Activated CD8-positive, alpha-beta memory T cell treated with anti-CD3 and anti-CD28 coated beads for 48 hours (primary cell): ENCODE results near the gene BOC.

Experiments
- DNase-seq, 3 experiments: peaks; one replicate each; pipeline ENCODE4 v3.0.0-alpha.2; 2020; ENCODE audit warnings: low read depth in 2 of 3, low spot score in 2 of 3

Gene BOC

DNA sequence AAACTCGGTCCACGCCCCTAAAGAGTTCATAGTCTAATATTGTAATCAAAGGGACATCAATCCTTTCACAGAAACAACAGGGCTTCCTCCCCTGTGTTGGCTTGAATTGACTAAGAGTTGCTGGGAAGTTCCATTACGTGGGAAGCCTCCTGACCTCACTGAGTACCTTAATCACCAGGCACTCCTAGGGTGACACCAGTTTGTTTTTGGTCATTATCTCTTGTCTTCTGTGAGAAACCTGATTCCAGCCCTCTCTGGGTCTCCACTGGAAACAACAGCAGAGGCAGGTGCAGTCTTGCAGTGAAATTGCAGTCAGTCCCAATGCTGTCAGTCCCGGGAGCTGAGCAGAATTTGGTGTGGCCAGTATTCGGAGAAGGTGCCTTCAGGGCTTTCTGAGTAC lies 55.4 kb downstream of the BOC start:
- no peak for DNase-seq

DNA sequence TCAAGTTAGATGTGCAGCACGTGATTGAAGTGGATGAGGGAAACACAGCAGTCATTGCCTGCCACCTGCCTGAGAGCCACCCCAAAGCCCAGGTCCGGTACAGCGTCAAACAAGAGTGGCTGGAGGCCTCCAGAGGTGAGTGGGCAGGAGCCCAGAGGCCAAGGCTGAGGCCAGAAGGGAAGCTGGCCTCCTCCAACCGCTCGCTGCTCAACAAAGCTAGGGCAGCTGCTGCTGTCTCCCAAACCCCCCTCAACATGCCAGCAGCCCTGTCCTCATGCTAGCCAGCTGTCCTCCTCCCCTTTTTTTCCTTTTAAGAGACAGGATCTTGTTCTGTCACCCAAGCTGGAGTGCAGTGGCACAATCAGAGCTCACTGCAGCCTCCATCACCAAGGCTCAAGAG lies 57.0 kb downstream of the BOC start:
- no peak for DNase-seq

DNA sequence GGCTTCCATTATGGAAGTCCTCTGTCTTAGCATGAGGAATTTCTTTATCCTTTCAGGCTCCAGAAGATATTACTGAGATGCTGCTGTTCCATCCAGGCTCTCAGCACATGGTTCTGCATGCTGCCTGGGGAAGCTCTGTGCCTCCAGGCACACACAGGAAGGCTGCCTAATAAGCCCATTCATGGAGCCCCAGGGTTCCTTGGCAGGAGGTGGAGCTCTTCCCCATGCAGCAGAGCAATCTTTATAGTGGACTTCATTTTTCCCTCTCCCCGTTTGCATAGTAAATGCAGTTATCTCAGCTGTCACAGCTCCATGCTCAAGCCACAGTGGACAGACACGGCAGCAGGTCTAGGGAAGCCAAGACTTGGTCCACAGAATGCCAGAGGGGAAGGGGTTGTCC lies 57.6 kb downstream of the BOC start:
- no peak for DNase-seq

DNA sequence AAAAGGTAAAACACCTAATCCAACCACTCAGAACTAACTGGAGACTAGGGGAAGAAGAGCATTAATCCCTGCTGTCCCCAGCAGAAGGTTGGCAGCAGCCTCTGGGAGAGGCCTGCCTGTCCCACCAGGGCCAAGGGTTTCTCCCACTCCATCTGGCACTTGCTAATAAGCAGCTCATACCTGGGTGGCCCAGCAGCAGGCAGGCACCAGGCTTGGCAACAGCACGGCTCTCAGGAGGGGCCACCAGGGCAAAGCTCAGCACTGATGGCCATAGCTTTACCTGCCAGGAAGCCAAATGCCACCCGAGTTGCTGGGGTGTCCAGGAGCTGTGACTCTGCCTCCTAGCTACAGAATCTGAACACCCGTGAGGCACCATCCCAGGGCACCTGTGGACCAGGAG lies 58.3 kb downstream of the BOC start:
- DNase-seq: no peak

DNA sequence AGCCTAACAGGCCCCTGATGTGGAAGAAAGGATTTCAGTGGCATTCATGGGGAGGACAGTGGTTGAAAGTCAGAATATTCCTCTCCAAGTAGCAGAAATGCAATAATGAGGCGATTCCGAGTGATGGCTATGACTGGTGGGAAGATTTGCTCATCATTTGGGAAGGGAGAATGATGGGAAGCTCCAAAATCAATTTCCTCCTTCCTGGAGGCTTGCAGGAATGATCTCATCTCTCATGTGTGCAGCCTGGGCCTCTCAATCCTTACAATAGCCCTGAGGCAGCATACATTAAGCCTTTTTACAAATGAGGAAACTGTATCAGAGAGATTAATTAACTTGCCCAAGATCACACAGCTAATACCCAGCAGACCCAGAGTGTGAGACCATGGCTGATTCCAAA lies 58.7 kb downstream of the BOC start:
- no peak for DNase-seq

DNA sequence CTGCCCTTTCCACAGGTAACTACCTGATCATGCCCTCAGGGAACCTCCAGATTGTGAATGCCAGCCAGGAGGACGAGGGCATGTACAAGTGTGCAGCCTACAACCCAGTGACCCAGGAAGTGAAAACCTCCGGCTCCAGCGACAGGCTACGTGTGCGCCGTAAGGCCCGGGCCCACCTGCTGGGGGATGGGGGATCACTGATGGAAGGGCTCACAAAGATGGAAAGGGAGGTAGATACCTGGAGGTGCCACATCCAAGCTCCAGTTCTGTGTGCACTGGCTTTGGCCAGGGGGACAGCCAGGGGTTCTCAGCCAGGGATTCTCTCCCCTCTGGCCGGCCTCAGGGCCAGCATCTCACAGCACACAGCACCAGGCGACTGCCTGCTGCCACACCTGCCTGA lies 59.4 kb downstream of the BOC start:
- no peak for DNase-seq

DNA sequence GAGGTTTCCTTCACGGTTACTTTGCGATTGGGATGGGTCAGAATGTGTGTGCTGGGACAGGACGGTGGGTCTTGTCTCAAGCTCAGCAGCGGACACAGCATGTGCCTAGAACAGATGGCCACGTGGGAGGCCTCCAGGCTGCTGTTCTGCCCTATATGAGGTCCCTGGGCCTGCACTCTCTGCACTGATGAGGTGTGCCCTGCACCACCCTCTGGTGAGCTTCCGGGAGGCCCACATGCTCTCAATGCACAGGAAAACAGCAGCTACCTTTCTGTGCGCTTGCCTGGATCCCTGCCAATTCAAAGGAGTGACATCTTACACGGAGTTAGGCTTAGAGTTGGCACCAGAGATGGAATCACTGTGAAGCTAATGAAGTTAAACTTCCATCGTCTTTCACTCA lies 59.8 kb downstream of the BOC start:
- no peak for DNase-seq

DNA sequence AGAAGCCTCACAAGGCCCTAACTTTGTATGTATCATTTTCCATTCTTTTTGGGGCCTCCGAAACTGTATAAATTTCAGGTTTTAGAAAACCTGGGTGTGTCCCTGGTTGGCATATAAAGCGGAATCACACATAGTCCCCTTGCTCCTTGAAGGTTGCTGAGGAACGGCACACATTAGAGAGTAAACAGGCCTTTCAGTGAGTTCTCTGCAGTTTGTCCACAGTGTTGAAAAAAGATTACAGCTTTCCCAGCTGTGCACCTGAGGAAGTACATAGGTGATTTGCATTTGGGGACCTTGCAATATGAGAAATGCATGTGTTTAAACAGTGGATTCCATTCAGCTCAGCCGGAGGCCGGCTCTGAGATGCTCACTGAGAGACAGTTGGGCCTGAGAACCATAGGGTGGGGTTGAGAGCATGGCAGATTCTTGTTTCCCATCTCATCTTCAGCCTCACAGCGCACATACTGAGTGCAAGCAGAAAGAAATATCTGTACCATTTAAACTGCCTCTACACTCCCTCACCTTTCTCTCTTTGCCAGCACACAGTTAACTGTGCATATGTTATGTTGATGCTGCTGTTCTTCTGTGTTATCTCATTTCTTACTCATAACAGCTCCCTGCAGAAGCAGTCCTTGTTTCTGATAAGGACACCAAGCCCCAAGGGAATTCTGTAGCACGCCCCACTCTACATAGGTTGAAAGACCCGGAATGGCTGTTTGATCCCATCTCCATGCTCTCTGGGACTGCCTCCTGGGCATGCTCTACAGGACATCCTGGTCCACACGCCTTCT lies 60.4 kb downstream of the BOC start:
- no peak for DNase-seq

DNA sequence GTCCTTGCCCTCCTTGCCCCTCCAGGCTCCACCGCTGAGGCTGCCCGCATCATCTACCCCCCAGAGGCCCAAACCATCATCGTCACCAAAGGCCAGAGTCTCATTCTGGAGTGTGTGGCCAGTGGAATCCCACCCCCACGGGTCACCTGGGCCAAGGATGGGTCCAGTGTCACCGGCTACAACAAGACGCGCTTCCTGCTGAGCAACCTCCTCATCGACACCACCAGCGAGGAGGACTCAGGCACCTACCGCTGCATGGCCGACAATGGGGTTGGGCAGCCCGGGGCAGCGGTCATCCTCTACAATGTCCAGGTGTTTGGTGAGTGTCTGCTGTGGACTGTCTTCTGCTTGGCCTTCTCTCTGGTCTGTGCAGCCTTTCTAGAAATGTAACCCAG lies 61.0 kb downstream of the BOC start:
- DNase-seq: no peak

DNA sequence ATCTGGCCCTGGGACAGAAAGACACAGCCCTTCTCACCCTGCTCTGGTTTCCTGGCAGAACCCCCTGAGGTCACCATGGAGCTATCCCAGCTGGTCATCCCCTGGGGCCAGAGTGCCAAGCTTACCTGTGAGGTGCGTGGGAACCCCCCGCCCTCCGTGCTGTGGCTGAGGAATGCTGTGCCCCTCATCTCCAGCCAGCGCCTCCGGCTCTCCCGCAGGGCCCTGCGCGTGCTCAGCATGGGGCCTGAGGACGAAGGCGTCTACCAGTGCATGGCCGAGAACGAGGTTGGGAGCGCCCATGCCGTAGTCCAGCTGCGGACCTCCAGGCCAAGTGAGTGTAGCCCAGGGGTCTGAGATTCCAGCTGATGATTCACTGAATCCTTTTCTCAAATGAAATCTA lies 61.7 kb downstream of the BOC start:
- DNase-seq: no peak

DNA sequence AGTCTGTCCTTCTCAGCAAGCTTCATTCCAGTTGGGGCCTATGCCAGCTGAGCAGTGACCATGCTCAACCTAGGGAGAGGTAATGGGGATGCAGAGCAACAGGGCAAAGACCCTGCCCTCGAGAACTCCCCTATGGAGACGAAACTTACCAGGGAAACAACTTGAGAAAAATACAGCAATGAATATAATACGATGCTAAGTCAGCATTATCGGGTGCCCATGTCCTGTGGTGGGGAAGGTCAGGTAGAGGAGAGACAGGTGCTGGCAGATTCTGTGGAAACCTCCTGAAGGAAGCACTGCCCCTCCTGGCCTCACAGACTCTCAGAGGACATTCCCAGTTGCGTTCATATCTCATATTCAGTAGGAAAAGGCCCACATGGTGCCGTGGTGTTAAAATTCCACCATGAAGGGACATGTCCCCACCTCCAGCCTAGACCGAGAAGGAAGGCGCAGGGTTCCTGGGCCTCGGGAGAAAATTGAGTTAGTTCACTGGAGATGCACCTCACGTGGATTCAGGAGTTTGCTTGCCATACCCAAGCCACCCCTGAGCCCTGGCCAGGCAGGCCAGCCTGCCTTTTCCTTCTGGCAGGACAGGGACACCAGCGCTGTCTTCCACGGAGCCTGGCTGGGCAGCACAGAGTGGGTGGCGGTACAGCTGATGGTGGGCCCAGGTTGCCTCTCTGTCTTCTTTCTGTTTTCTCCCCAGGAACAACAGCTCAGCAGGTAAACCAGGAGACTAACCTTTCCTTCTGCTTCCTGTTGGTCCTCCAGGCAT lies 62.4 kb downstream of the BOC start:
- no peak for DNase-seq

DNA sequence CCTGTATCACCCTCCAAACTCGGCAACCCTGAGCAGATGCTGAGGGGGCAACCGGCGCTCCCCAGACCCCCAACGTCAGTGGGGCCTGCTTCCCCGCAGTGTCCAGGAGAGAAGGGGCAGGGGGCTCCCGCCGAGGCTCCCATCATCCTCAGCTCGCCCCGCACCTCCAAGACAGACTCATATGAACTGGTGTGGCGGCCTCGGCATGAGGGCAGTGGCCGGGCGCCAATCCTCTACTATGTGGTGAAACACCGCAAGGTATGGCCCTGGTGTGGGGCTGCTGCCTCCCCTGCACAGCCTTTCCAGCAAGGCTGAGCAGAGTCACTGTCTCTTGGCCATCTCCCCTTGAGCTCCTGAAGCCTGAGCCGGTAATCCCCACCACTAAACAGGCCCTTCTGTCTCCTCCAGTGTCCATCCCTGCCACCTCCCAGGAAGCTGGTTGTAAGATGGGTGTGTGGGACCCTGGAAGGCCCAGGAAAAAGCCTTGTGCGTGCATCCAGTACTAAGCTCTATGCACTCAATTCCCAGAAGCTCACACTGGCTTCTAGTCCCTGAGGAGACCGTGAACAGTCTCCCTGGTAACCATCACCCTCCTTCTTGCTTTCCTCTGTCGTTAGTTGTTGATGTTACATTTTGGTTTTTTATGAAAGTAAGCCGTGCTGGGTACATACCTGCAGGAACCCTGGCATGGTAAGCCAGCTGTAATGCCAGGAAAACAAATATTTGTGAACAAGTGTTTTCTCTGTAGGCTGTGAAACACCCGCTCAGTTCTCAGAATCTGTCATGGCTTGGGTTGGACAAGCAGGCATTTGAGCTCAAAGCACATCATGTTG lies 63.3 kb downstream of the BOC start:
- DNase-seq: no peak

DNA sequence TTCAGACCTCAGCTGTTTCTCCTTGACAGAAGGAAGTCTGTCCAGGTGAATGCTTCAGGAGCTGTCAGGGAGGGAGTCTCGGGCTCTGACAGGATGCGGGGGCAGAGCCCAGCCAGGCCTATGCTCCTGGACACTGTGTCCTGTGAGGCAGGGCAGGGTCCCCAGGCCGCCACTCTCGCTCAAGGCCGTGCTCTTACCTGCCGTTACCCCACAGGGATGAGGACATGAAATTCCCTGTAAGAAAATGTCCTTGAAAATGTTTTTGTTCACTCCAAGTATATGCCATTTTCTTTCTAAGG lies 63.9 kb downstream of the BOC start:
- no peak for DNase-seq

DNA sequence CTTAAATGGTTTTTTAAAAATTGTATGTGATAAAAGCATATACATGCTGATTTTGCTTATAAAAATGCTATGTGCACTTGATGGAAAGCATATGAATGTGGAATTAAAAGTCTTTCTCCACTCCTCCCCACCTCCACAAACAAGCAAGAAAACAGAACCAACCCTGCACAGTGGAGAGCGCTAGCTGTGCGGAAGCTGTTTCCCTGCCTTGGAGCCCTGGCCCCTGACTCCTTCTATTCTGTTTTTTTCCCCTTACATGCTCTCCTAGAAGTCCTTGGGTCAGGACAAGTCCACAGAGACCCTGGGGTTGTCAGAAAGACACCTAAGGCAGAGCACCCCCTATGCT lies 64.2 kb downstream of the BOC start:
- no peak for DNase-seq

DNA sequence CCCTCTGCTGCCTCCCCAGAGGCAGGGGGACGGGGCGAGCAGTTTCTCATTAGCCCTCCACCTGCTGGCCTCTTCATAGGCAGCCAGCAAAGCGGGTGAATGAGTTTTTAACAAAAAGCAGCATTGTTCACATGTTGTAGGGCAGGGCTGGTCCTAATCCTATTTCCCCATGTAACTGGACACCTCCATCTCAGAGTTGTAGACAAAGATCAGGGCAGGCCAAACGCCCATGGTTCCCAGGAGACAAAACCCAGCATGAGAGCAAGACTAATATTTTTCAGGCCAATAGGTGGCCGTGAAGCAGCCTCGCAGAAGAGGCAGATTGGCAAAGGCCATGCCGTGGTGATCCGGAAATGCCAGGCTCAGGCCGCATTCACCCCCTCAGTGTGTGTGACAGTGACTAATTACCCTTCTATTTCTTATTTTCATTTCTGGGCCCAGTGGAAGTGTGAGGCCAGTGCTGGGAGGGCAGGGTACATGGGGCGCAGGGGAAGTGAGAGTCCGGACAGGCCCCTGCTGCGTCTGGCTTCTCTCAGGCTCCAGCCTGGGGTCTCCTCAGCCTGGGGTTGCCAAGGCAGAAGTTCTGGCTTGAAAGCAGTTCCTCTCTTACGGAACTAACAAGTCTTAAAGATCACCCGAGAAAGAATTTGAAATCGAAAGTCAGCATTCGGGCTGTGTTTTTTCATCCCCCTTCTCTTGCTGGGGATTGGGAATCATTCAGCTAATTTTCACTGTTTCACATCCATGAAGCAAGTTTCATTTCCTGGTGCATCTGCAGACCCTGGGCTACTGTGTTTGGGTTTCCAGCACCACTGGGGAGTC lies 64.8 kb downstream of the BOC start:
- no peak for DNase-seq

DNA sequence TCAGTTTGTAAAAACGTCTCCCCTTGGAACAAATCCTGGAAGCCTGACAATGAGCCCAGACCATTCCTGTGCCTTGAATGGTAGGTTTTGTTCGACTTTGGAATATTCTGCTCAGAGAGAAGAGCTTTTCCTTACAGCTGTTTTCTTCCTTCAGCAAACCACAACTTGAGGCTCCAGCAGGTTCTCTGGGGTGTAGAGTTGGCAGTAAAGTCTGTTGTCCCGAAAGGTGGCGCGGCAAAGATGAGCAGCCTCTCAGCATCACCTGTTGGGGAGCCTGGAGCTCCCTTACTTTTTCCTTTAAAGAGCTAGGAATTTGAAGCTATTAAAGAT lies 65.4 kb downstream of the BOC start:
- no peak for DNase-seq

DNA sequence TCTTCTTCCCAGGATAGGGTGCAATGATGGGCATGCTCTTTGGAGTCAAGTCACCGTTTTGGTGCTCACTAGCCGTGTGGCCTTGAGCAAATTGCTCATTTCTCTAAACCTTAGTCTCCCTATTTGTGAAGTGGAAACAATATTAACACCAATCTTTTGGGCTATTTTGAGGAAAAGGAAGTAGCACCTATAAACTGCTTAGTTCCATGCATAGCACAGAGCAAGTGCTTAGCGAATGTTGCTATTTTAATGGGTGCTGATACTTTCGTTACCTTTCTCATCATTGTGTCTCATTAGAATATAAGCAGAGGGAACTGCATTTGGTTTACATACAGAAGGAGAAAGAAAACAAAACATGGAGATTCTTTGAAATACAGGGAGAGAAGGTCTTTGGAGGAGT lies 66.1 kb downstream of the BOC start:
- DNase-seq: no peak

DNA sequence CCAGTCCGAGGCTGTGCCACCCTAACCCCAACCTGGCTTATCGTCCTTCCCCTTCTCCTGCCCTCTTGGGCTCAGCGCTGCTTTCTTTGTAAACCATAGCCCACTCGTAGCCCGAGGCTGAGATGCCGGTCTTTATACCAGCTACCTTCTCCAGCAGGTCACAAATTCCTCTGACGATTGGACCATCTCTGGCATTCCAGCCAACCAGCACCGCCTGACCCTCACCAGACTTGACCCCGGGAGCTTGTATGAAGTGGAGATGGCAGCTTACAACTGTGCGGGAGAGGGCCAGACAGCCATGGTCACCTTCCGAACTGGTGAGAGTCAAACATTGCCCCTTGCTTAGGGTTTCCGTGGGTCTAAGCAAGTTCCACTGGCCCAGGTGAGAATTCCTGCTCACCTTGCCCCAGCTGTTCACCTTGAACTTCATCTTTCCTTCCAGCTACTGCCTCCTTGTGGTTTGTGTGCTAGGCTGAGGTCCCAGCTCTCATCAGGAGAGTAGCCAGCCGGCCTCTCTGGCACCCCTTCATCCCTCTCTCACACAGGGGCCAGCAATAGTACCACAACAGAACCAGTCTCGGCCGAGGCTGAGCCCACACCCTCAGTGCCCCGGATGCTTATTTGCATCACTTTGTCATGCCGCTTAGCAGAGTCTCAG lies 66.7 kb downstream of the BOC start:
- no peak for DNase-seq

DNA sequence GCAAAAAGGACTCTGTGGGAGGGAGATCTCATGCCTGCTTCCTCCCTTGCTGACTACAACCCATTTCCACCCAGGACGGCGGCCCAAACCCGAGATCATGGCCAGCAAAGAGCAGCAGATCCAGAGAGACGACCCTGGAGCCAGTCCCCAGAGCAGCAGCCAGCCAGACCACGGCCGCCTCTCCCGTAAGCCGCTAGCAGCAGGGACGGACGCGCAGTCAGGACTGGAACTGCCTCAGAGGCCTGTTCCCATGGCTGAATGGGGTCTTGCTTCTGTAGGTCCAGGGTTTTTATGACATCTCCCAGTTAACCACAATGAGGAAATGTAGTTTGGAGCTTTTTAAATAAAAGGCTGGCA lies 67.2 kb downstream of the BOC start:
- DNase-seq: no peak

DNA sequence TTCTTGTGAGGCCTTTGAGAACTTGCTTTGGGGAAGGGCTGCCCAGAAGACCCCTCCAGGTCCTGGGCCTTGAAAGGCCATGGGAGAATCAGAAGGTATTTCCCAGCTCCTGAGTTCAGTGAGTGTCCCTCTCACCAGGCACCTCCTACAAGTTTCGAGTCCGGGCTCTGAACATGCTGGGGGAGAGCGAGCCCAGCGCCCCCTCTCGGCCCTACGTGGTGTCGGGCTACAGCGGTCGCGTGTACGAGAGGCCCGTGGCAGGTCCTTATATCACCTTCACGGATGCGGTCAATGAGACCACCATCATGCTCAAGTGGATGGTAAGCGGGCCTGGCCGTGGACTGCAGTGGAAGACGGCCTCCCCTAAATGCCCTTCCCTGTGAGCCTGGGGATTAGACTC lies 68.3 kb downstream of the BOC start:
- DNase-seq: no peak

DNA sequence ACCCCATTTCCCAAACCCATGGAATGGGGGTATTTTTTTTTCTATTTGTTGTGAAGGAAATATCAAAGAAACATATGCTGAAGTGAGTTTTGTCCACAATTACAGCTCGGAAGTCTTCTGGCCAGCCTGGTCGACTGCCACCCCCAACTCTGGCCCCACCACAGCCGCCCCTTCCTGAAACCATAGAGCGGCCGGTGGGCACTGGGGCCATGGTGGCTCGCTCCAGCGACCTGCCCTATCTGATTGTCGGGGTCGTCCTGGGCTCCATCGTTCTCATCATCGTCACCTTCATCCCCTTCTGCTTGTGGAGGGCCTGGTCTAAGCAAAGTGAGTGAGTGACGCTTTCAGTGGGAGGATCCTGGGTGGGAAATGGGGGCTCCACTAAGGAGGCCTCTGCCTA lies 71.9 kb downstream of the BOC start:
- no peak for DNase-seq
